Liver (tissue), 9 donors: ENCODE measurements around the gene RASAL2. TPM values are rescaled to one million over a fixed set of nuclear protein-coding genes. Genes with fewer than 3 reads are reported as not detected.

Source experiments
- DNase-seq: peaks from one replicate; pipeline ENCODE4 v3.0.0-alpha.2; 2017; ENCODE audit warnings: low spot score
- H3K27ac ChIP-seq, 2 donors: one replicate each; pipeline ENCODE4 v1.7.0; 2013; ENCODE audit warnings: inconsistent platforms in 2 of 2, low read length in 2 of 2, control low read depth in 1 of 2, low read depth in 1 of 2, mild to moderate bottlenecking in 1 of 2
- H3K27me3 ChIP-seq, 4 donors: one replicate each; pipeline versions ENCODE4 v1.6.1 to v1.7.0; 2013; ENCODE audit warnings: low read length in 3 of 4, inconsistent platforms in 1 of 4, mild to moderate bottlenecking in 1 of 4, moderate library complexity in 1 of 4; ENCODE audit not compliant: control insufficient read depth in 4 of 4, insufficient read depth in 4 of 4
- H3K36me3 ChIP-seq, 4 donors: one replicate each; pipeline versions ENCODE4 v1.6.1 to v1.7.0; 2013; ENCODE audit warnings: low read length in 3 of 4, mild to moderate bottlenecking in 3 of 4, low read depth in 1 of 4, moderate library complexity in 1 of 4; ENCODE audit not compliant: control insufficient read depth in 4 of 4, insufficient read depth in 3 of 4
- H3K4me1 ChIP-seq, 4 donors: one replicate each; pipeline versions ENCODE4 v1.6.1 to v1.7.0; 2013; ENCODE audit warnings: low read length in 3 of 4, mild to moderate bottlenecking in 3 of 4, moderate library complexity in 1 of 4; ENCODE audit not compliant: control insufficient read depth in 4 of 4, insufficient read depth in 4 of 4
- H3K4me3 ChIP-seq, 3 donors: one replicate each; pipeline versions ENCODE4 v1.6.1 to v1.7.0; 2013; ENCODE audit warnings: low read length in 3 of 3, control low read depth in 1 of 3, low read depth in 1 of 3, mild to moderate bottlenecking in 1 of 3
- H3K9ac ChIP-seq, 2 donors: one replicate each; pipeline ENCODE4 v1.7.0; 2013; ENCODE audit warnings: low read length in 2 of 2, mild to moderate bottlenecking in 2 of 2, moderate library complexity in 2 of 2, control low read depth in 1 of 2, low read depth in 1 of 2
- H3K9me3 ChIP-seq, 4 donors: one replicate each; pipeline versions ENCODE4 v1.6.1 to v1.7.0; 2013; ENCODE audit warnings: low read length in 3 of 4; ENCODE audit not compliant: control insufficient read depth in 4 of 4
- EGR1 ChIP-seq, 2 donors: IDR thresholded peaks; 2 replicates each; pipeline ENCODE4 v1.6.1; 2016 to 2018; ENCODE audit warnings: antibody characterized with exemption in 2 of 2, low read depth in 2 of 2
- FOXA1 ChIP-seq: IDR thresholded peaks from 2 replicates; pipeline ENCODE4 v1.6.1; 2016; ENCODE audit warnings: antibody characterized with exemption
- FOXA2 ChIP-seq: IDR thresholded peaks from 2 replicates; pipeline ENCODE4 v1.6.1; 2016; ENCODE audit warnings: antibody characterized with exemption
- GABPA ChIP-seq, 2 donors: IDR thresholded peaks in 1 of 2; conservative IDR thresholded peaks in 1 of 2; 2 replicates each; pipeline ENCODE4 v1.6.1; 2016; ENCODE audit warnings: antibody characterized with exemption in 2 of 2, mild to moderate bottlenecking in 1 of 2, moderate library complexity in 1 of 2
- HNF4A ChIP-seq, 2 donors: conservative IDR thresholded peaks; 2 replicates each; pipeline ENCODE4 v1.6.1; 2016; ENCODE audit warnings: antibody characterized with exemption in 2 of 2, mild to moderate bottlenecking in 2 of 2
- HNF4G ChIP-seq: IDR thresholded peaks from 2 replicates; pipeline ENCODE4 v1.6.1; 2016; ENCODE audit warnings: antibody characterized with exemption
- JUND ChIP-seq, 2 donors: IDR thresholded peaks; 2 replicates each; pipeline ENCODE4 v1.6.1; 2016; ENCODE audit warnings: antibody characterized with exemption in 2 of 2
- NR2F2 ChIP-seq: IDR thresholded peaks from 2 replicates; pipeline ENCODE4 v1.6.1; 2016; ENCODE audit warnings: antibody characterized with exemption
- RAD21 ChIP-seq, 2 donors: IDR thresholded peaks; 2 replicates each; pipeline ENCODE4 v1.6.1; 2016; ENCODE audit warnings: antibody characterized with exemption in 2 of 2, mild to moderate bottlenecking in 2 of 2
- RXRA ChIP-seq, 2 donors: IDR thresholded peaks; 2 replicates each; pipeline ENCODE4 v1.6.1; 2017 to 2018; ENCODE audit warnings: antibody characterized with exemption in 2 of 2, mild to moderate bottlenecking in 1 of 2
- SP1 ChIP-seq: IDR thresholded peaks from 2 replicates; pipeline ENCODE4 v1.6.1; 2018; ENCODE audit warnings: antibody characterized with exemption, mild to moderate bottlenecking
- TAF1 ChIP-seq: conservative IDR thresholded peaks from 2 replicates; pipeline ENCODE4 v1.6.1; 2016; ENCODE audit warnings: antibody characterized with exemption, mild to moderate bottlenecking
- YY1 ChIP-seq: IDR thresholded peaks from 2 replicates; pipeline ENCODE4 v1.6.1; 2016; ENCODE audit warnings: antibody characterized with exemption, mild to moderate bottlenecking
- WGBS: extraction: QIAGEN DNeasy Blood & Tissue Kit; methylation state at CpG from one replicate; pipeline ENCODE4 v1.1.7; 2013; 5-methylcytosine and 5-hydroxymethylcytosine counted together
- polyA plus RNA-seq, 2 donors: library from polyadenylated mRNA; stranded (reverse) in 1 of 2; unstranded in 1 of 2; fragments of 200-250 nt in 1 of 2; fragments of >200 nt in 1 of 2; fragmentation: Nextera tagmentation in 1 of 2; extraction: Ambion mirVana in 1 of 2; gene quantifications; one replicate each; pipeline versions ENCODE4 v1.2.1 to v1.2.3, GENCODE V29; 2013 to 2015
- total RNA-seq, 2 donors: library from RNA; depleted of rRNA; stranded (reverse); fragments of >200 nt; gene quantifications; one replicate each; pipeline ENCODE4 v1.2.3, GENCODE V29; 2014
- TF ChIP-seq, protein P1 (sequence below): IDR thresholded peaks from 2 replicates; pipeline ENCODE4 v1.6.1; 2016; ENCODE audit warnings: antibody characterized with exemption
- TF ChIP-seq, protein P2 (sequence below): IDR thresholded peaks from 2 replicates; pipeline ENCODE4 v1.6.1; 2016; ENCODE audit warnings: antibody characterized with exemption, mild to moderate bottlenecking
- TF ChIP-seq, protein P3 (sequence below): IDR thresholded peaks from 2 replicates; pipeline ENCODE4 v1.6.1; 2016; ENCODE audit warnings: antibody characterized with exemption
- TF ChIP-seq, protein P4 (sequence below): fragments of 150-350 bp; IDR thresholded peaks from 2 replicates; pipeline ENCODE4 v1.5.1; 2017; ENCODE audit warnings: improper control_type of control experiment, low read depth, low read length; ENCODE audit not compliant: missing input control
- TF ChIP-seq, protein P5 (sequence below): IDR thresholded peaks from 2 replicates; pipeline ENCODE4 v1.6.1; 2016; ENCODE audit warnings: antibody characterized with exemption
- donor health status: healthy.
- donor health status: healthy.
- donor health status: healthy.
- donor health status: healthy.
- donor health status: healthy.

Gene RASAL2
- total and polyA plus RNA-seq, 4 donors, result 1.8 to 8.1 (median 4.1) TPM

DNA sequence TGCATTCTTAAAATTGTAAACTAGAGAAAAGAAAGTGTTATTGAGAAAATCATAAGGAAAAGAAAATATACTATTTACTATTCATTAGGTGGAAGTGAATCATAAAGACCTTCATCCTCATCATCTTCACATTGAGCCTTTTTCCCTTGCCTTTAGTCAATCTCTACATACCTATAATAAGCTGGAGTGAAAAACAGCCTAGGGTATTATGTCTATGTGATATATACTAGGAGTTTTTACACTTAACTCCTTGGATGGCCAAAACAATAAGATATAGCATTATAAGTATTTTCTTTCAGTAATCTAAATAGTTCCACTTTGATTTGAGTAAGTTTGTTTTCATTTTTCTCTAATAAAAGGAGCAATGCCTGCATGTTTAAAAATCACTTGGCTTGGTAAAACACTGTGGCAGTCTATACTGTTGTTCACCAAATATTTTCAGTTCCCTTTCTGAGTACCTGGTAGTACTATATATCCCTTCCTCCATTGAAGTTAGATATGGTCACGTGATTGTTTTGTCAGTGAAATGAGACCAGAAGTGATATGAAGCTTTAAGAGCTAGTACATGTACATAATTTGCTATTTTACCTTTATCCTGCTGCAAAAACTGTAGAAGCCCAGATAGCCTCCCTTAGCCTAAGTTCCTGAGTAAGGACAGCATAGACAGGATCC is 324.5 kb downstream of the RASAL2 start (continued):
- TF ChIP-seq YY1 (no peak), TAF1 (no peak), FOXA1 (no peak), SP1 (no peak), HNF4A (conservative IDR thresholded peaks at IDR 0.05) (no peak), GABPA (IDR thresholded peaks at IDR 0.05 in 1 of 2, conservative IDR thresholded peaks at IDR 0.05 in 1 of 2) (no peak), JUND (IDR thresholded peaks at IDR 0.05) (no peak)
- TF ChIP-seq, protein P1, sequence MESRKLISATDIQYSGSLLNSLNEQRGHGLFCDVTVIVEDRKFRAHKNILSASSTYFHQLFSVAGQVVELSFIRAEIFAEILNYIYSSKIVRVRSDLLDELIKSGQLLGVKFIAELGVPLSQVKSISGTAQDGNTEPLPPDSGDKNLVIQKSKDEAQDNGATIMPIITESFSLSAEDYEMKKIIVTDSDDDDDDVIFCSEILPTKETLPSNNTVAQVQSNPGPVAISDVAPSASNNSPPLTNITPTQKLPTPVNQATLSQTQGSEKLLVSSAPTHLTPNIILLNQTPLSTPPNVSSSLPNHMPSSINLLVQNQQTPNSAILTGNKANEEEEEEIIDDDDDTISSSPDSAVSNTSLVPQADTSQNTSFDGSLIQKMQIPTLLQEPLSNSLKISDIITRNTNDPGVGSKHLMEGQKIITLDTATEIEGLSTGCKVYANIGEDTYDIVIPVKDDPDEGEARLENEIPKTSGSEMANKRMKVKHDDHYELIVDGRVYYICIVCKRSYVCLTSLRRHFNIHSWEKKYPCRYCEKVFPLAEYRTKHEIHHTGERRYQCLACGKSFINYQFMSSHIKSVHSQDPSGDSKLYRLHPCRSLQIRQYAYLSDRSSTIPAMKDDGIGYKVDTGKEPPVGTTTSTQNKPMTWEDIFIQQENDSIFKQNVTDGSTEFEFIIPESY, result no peak

DNA sequence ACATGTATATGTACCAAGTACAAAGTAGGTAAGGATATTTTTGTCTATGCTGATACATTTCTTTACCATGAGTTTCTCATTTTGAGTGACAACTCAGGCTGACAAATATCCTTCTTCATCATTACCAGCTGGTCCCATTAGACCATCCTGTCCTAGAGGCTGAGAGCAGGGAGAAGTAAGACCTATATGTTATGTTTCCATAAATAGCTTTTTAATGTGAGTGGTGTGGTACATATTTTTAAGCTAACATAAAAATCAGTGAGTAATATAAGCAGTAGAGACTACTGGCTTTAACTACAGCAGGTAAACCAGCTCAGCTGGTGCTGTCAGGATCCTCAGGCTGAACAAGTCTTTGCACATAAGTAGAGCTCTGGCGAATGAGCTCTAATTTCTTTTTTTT is 340.5 kb downstream of the RASAL2 start:
- Histone ChIP-seq H3K27me3 (no peaks in the 10 kb centered on the region), H3K4me1 (no peaks in the 10 kb centered on the region), H3K9me3 (no peaks in the 10 kb centered on the region), H3K36me3 (no peaks in the 10 kb centered on the region), H3K27ac (no peak overlapping the region), H3K9ac (no peak overlapping the region), H3K4me3 (no peak overlapping the region)
- no peak for DNase-seq
- WGBS, result 86% methylated on average over 1 of the region's 1 CpG
- TF ChIP-seq SP1 (no peak), TAF1 (no peak), EGR1 (IDR thresholded peaks at IDR 0.05; ENCODE audit: low read depth in 2 of 2) (no peak), FOXA1 (no peak), FOXA2 (no peak), NR2F2 (no peak)
- TF ChIP-seq, protein P2, sequence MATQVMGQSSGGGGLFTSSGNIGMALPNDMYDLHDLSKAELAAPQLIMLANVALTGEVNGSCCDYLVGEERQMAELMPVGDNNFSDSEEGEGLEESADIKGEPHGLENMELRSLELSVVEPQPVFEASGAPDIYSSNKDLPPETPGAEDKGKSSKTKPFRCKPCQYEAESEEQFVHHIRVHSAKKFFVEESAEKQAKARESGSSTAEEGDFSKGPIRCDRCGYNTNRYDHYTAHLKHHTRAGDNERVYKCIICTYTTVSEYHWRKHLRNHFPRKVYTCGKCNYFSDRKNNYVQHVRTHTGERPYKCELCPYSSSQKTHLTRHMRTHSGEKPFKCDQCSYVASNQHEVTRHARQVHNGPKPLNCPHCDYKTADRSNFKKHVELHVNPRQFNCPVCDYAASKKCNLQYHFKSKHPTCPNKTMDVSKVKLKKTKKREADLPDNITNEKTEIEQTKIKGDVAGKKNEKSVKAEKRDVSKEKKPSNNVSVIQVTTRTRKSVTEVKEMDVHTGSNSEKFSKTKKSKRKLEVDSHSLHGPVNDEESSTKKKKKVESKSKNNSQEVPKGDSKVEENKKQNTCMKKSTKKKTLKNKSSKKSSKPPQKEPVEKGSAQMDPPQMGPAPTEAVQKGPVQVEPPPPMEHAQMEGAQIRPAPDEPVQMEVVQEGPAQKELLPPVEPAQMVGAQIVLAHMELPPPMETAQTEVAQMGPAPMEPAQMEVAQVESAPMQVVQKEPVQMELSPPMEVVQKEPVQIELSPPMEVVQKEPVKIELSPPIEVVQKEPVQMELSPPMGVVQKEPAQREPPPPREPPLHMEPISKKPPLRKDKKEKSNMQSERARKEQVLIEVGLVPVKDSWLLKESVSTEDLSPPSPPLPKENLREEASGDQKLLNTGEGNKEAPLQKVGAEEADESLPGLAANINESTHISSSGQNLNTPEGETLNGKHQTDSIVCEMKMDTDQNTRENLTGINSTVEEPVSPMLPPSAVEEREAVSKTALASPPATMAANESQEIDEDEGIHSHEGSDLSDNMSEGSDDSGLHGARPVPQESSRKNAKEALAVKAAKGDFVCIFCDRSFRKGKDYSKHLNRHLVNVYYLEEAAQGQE, result no peak

DNA sequence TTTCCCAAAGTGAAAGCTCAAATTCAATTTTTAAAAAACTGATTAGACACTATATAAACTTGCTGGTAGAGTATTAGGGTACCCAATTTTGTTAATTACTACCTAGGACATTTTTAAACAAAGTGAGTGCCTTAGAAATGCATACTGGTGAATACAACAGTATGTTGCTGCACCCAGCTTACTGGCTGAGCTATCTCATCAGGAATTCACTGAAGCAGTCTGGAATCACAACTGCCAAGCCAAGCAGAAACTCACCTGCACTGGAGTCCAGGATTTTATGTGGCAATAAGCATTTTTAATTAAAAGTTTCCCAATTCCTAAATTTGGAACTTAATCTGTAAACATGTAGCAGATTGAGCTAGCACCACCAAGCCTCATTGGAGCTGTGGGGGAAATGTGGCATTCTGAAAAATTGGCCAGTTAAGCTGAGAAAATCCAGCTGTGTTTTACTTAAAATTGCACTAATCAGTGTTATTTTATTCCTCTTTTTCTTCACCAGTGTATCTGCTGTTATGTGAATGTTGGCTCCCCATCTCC is 341.1 kb downstream of the RASAL2 start:
- DNase-seq, result no peak
- no peak overlapping the region for H3K4me3 ChIP-seq

More for the DNA sequence above, 341.1 kb downstream of the RASAL2 start:
- Histone ChIP-seq H3K27ac (no peak overlapping the region), H3K27me3 (no peaks in the 10 kb centered on the region), H3K36me3 (no peaks in the 10 kb centered on the region), H3K4me1 (no peaks in the 10 kb centered on the region), H3K9me3 (no peaks in the 10 kb centered on the region), H3K9ac (no peak overlapping the region)
- TF ChIP-seq RAD21 (IDR thresholded peaks at IDR 0.05) (no peak), SP1 (no peak), HNF4A (conservative IDR thresholded peaks at IDR 0.05) (no peak), NR2F2 (no peak), YY1 (no peak), TAF1 (no peak), EGR1 (IDR thresholded peaks at IDR 0.05; ENCODE audit: low read depth in 2 of 2) (no peak), RXRA (IDR thresholded peaks at IDR 0.05) (no peak), GABPA (IDR thresholded peaks at IDR 0.05 in 1 of 2, conservative IDR thresholded peaks at IDR 0.05 in 1 of 2) (no peak), HNF4G (no peak), JUND (IDR thresholded peaks at IDR 0.05) (no peak)
- TF ChIP-seq, protein P3, sequence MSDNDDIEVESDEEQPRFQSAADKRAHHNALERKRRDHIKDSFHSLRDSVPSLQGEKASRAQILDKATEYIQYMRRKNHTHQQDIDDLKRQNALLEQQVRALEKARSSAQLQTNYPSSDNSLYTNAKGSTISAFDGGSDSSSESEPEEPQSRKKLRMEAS, result no peak
- TF ChIP-seq, protein P4, sequence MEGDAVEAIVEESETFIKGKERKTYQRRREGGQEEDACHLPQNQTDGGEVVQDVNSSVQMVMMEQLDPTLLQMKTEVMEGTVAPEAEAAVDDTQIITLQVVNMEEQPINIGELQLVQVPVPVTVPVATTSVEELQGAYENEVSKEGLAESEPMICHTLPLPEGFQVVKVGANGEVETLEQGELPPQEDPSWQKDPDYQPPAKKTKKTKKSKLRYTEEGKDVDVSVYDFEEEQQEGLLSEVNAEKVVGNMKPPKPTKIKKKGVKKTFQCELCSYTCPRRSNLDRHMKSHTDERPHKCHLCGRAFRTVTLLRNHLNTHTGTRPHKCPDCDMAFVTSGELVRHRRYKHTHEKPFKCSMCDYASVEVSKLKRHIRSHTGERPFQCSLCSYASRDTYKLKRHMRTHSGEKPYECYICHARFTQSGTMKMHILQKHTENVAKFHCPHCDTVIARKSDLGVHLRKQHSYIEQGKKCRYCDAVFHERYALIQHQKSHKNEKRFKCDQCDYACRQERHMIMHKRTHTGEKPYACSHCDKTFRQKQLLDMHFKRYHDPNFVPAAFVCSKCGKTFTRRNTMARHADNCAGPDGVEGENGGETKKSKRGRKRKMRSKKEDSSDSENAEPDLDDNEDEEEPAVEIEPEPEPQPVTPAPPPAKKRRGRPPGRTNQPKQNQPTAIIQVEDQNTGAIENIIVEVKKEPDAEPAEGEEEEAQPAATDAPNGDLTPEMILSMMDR, result no peak
- TF ChIP-seq, protein P2, result no peak
- TF ChIP-seq, protein P5, sequence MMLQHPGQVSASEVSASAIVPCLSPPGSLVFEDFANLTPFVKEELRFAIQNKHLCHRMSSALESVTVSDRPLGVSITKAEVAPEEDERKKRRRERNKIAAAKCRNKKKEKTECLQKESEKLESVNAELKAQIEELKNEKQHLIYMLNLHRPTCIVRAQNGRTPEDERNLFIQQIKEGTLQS, result no peak
